Measurements from ENCODE around the gene CNP.

CNP gene

DNA sequence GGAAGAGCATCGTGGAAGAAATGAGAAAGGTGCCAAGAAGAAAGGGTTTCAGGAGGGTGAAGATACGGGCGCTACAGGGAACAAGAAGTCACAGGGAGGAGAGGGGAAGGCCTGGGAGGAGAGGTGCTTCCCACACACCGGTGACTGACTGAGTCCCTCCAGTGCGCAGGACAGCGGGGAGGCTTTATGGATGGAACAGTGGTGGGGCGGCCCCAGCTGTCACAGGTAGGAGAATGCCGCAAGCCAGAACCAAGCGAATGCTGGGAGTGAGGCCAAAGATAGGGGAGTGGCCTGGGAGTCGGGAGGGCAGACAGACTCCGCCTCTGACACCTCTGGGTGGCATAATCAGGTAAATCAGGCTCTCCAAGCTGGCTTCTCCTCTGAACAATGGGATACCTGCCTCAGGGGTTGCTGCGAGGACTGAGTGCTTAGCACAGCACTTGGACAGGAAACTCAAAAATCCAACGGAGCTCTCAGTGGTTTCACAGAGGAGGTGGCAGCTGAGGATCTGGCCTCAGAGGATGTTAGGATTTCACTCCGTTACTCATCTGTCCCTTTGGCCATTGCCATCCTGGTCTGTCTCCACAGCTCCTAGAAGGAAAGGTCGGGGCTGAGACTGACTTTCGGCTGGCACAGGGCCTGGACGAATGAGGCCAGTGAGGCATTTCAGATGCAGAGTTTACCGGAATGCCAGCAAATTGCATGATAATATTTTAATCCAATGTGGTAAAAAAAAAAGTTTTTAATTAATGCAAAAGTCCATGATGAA lies 717 bp upstream of the CNP start:
- no peak for DNase-seq (ENCODE audit: low read depth, low spot score)
- H3K4me3 ChIP-seq (ENCODE audit: low read depth, low read length), result peak overlapping the region; percentile 53
- in situ Hi-C loops (cut with HindIII; ENCODE audit: low sequenced_read_pairs), result no loop called here
- TF ChIP-seq, protein P1, sequence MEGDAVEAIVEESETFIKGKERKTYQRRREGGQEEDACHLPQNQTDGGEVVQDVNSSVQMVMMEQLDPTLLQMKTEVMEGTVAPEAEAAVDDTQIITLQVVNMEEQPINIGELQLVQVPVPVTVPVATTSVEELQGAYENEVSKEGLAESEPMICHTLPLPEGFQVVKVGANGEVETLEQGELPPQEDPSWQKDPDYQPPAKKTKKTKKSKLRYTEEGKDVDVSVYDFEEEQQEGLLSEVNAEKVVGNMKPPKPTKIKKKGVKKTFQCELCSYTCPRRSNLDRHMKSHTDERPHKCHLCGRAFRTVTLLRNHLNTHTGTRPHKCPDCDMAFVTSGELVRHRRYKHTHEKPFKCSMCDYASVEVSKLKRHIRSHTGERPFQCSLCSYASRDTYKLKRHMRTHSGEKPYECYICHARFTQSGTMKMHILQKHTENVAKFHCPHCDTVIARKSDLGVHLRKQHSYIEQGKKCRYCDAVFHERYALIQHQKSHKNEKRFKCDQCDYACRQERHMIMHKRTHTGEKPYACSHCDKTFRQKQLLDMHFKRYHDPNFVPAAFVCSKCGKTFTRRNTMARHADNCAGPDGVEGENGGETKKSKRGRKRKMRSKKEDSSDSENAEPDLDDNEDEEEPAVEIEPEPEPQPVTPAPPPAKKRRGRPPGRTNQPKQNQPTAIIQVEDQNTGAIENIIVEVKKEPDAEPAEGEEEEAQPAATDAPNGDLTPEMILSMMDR (IDR thresholded peaks at IDR 0.05; ENCODE audit: low read depth, low read length), result no peak

GRCh38 chr17:41967141-41967920 lies 736 bp downstream of the CNP start:
- TF ChIP-seq, protein P1 (IDR thresholded peaks at IDR 0.05; ENCODE audit: low read depth, low read length), result no peak
- no peak for DNase-seq (ENCODE audit: low read depth, low spot score)
- peak overlapping the region; percentile 87 for H3K4me3 ChIP-seq (ENCODE audit: low read depth, low read length)
- in situ Hi-C loops (cut with HindIII; ENCODE audit: low sequenced_read_pairs), result no loop called here

- DNase-seq (ENCODE audit: low read depth, low spot score), result no peak
- peak overlapping the region; percentile 87 for H3K4me3 ChIP-seq (ENCODE audit: low read depth, low read length)
- TF ChIP-seq, protein P1 (IDR thresholded peaks at IDR 0.05; ENCODE audit: low read depth, low read length), result no peak
- in situ Hi-C loops (cut with HindIII; ENCODE audit: low sequenced_read_pairs), result no loop called here
These were observed 1.5 kb downstream of the CNP start for GRCh38 chr17:41967921-41968578.

DNA sequence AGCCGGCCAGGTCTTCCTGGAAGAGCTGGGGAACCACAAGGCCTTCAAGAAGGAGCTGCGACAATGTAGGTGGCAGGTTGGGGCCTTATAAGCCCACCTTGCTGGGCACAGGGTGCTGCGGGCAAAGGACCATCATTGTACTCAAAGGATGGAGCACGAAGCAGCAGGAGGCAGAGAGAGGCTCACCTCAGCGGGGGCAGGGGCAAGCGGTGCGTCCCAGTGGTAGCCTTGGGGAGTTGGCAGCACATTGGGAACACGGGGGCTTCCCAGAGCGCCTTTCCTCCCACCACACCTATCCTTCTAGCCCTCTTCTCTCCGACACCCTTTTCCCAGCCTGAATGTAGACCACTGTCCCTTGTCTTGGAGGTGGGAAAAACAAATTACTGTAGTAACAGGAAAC lies 2.1 kb downstream of the CNP start:
- in situ Hi-C loops (cut with HindIII; ENCODE audit: low sequenced_read_pairs), result no loop called here
- TF ChIP-seq, protein P1 (IDR thresholded peaks at IDR 0.05; ENCODE audit: low read depth, low read length), result no peak
- no peak for DNase-seq (ENCODE audit: low read depth, low spot score)
- no peak overlapping the region for H3K4me3 ChIP-seq (ENCODE audit: low read depth, low read length)

DNA sequence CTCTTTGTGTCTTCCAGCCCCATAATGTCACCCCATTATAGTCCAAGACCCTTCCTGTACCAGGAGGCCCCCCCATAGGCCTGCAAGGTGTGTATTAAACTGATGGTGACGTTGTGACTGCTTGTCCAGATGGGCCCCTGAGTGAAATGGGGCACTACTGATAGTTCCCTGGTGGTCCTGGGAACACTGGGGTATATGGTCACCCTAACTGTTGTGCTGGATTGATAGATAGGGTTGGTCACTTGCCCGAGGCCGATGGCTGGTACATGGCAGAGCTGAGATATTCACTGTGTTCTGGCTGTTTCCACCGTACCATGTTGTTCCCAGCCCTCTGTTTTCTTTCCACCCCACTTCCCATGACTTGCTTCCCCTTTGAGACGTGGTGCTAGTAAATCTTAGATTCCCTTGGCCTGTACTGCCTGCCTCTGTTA lies 4.3 kb downstream of the CNP start:
- no peak overlapping the region for H3K4me3 ChIP-seq (ENCODE audit: low read depth, low read length)
- in situ Hi-C loops (cut with HindIII; ENCODE audit: low sequenced_read_pairs), result no loop called here
- DNase-seq (ENCODE audit: low read depth, low spot score), result no peak
- TF ChIP-seq, protein P1 (IDR thresholded peaks at IDR 0.05; ENCODE audit: low read depth, low read length), result no peak

- in situ Hi-C loops (cut with HindIII; ENCODE audit: low sequenced_read_pairs), result no loop called here
- TF ChIP-seq, protein P1 (IDR thresholded peaks at IDR 0.05; ENCODE audit: low read depth, low read length), result no peak
- no peak for DNase-seq (ENCODE audit: low read depth, low spot score)
- H3K4me3 ChIP-seq (ENCODE audit: low read depth, low read length), result no peak overlapping the region
These were observed 5.3 kb downstream of the CNP start for GRCh38 chr17:41971721-41972523.
